ENCODE measurements around the gene SPATC1L.
"Not testable (repeated sequence)": the region's sequence is repeated elsewhere in the genome, so short reads cannot be mapped to it uniquely, and the experiment has no call there.

SPATC1L gene

GRCh38 chr21:46200877-46201803 is 16.9 kb upstream of the SPATC1L start:
- not testable (repeated sequence) for DNase-seq (ENCODE audit: low spot score)

GRCh38 chr21:46199436-46200373 is 15.4 kb upstream of the SPATC1L start:
- DNase-seq (ENCODE audit: low spot score), result no peak

- DNase-seq (ENCODE audit: low spot score), result no peak
These were observed 12.5 kb upstream of the SPATC1L start for GRCh38 chr21:46196733-46197132.

- no peak for DNase-seq (ENCODE audit: low spot score)
These were observed 11.4 kb upstream of the SPATC1L start for GRCh38 chr21:46195595-46196195.

GRCh38 chr21:46194374-46195334 is 10.4 kb upstream of the SPATC1L start:
- no peak for DNase-seq (ENCODE audit: low spot score)

GRCh38 chr21:46193829-46194373 is 9.6 kb upstream of the SPATC1L start:
- no peak for DNase-seq (ENCODE audit: low spot score)

GRCh38 chr21:46191686-46192575 is 7.7 kb upstream of the SPATC1L start:
- DNase-seq (ENCODE audit: low spot score), result no peak

GRCh38 chr21:46191257-46191685 is 7.0 kb upstream of the SPATC1L start:
- DNase-seq (ENCODE audit: low spot score), result peak; percentile 88

GRCh38 chr21:46190491-46191131 is 6.4 kb upstream of the SPATC1L start:
- no peak for DNase-seq (ENCODE audit: low spot score)

GRCh38 chr21:46189959-46190490 is 5.8 kb upstream of the SPATC1L start:
- no peak for DNase-seq (ENCODE audit: low spot score)

- peak; percentile 50 for DNase-seq (ENCODE audit: low spot score)
These were observed 5.1 kb upstream of the SPATC1L start for GRCh38 chr21:46189213-46189958.

GRCh38 chr21:46188226-46189212 is 4.3 kb upstream of the SPATC1L start:
- DNase-seq (ENCODE audit: low spot score), result peak; percentile 48

GRCh38 chr21:46187814-46188213 is 3.6 kb upstream of the SPATC1L start:
- no peak for DNase-seq (ENCODE audit: low spot score)

- DNase-seq (ENCODE audit: low spot score), result no peak
These were observed 3.0 kb upstream of the SPATC1L start for GRCh38 chr21:46187261-46187660.

- DNase-seq (ENCODE audit: low spot score), result no peak
These were observed 1.5 kb upstream of the SPATC1L start for GRCh38 chr21:46185716-46186115.

- peak; percentile 75 for DNase-seq (ENCODE audit: low spot score)
These were observed 631 bp upstream of the SPATC1L start for GRCh38 chr21:46184625-46185555.
